ENCODE data around the gene PIGT. TPM values are rescaled to one million over a fixed set of nuclear protein-coding genes. Genes with fewer than 3 reads are reported as not detected.
"Not testable (repeated sequence)": the region's sequence is repeated elsewhere in the genome, so short reads cannot be mapped to it uniquely, and the experiment has no call there.

PIGT gene
- total RNA-seq, 2 donors from 2014 or later = 38.6 to 50.3 TPM

DNA sequence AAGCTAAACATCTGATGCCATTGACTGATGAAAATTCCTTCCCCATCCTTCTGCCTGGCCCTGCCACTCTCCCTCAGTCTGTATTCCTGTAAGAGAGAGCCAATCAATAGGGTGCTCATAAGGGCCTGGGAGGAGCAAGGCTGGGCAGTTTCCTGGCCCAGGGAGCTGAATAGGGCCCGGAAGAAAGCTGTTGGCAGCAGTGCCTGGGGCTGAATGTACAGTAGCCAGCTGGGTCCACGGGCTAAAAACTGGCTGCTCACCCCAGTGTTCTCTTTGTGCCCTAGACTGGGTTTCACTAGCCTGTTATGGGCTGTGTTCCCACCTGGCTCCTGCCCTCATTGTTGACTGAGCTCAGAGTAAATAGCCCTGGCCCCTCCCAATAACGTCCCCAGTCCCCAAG is 51.9 kb downstream of the PIGT start:
- intact Hi-C loops (cut with DNase I) = no loop called here
- peaks cover 22% of the 10 kb centered on the region for H3K4me1 ChIP-seq
- ATAC-seq (no peak), DNase-seq (no peak)
- no peak overlapping the region for H3K27ac ChIP-seq
- TF ChIP-seq CTCF (IDR thresholded peaks at IDR 0.05) = no peak
- TF ChIP-seq POLR2A (IDR thresholded peaks at IDR 0.05) = no peak
- WGBS, 2 donors = 23 to 42% methylated on average over 2 to 3 of the region's 3 CpGs
- H3K9me3 ChIP-seq = no peaks in the 10 kb centered on the region
- H3K4me3 ChIP-seq = no peak overlapping the region
- peaks cover 0 to 8% of the 10 kb centered on the region in 2 donors for H3K27me3 ChIP-seq
- H3K36me3 ChIP-seq (replicated peaks in 1 of 2; ENCODE audit: insufficient read depth in 1 of 2, low read depth in 2 of 2) = no peaks in the 10 kb centered on the region

- peak within 1 kb of the TSS in 1 of 2 donors; percentile 21 for H3K4me3 ChIP-seq
- peaks cover 0 to 8% of the 10 kb centered on the region in 2 donors for H3K27me3 ChIP-seq
- no peaks in the 10 kb centered on the region for H3K9me3 ChIP-seq
- intact Hi-C loops (cut with DNase I) = no loop called here
- 6 to 7% methylated on average over 24 to 50 of the region's 54 CpGs for WGBS, 2 donors
- no peaks in the 10 kb centered on the region for H3K36me3 ChIP-seq (replicated peaks in 1 of 2; ENCODE audit: insufficient read depth in 1 of 2, low read depth in 2 of 2)
- DNase-seq (peak; percentile 37 to 71 (median 67)), ATAC-seq (peak; percentile 54)
- no peak for TF ChIP-seq POLR2A (IDR thresholded peaks at IDR 0.05)
- TF ChIP-seq CTCF (IDR thresholded peaks at IDR 0.05) = peak in 1 of 7 experiments; percentile 14
- H3K27ac ChIP-seq = peak within 1 kb of the TSS; percentile 38 to 72 (median 48)
- H3K4me1 ChIP-seq = peaks cover 22% of the 10 kb centered on the region
These were observed 53.7 kb downstream of the PIGT start, which contains the start of gene WFDC2 for GRCh38 chr20:45469336-45470261. Gene WFDC2, plus strand, starts transcription at chr20:45469753. Its CDS starts 29 bp downstream, at chr20:45469782.

DNA sequence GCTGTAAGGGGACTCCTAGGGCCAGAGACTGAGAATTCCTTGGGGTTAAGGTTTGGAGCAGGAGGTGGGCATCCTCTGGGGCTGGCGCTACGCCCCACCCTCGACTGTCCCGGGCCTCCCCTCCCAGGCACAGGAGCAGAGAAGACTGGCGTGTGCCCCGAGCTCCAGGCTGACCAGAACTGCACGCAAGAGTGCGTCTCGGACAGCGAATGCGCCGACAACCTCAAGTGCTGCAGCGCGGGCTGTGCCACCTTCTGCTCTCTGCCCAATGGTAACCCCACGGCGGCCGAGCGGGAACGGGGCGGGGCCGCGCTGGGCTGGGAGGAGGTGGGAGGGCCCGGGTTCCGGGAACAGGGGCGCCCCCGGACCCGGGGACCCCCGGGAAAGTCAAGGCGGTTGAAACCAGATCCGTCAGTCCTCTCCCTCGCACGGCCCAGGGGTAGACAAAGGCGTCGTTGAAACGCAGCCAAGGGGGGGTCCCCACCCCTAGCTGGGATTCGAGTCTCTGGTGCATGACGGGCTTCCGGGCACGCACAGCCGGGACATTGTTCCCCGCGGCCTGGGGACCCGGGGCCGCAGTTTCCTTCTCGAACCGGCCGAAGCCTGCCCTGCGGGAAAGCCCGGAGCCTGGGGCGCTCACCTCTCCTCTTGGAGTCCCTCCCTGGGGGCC is 54.5 kb downstream of the PIGT start:
- Histone ChIP-seq H3K4me1 (peaks cover 22% of the 10 kb centered on the region), H3K9me3 (no peaks in the 10 kb centered on the region), H3K36me3 (replicated peaks in 1 of 2; ENCODE audit: insufficient read depth in 1 of 2, low read depth in 2 of 2) (no peaks in the 10 kb centered on the region), H3K27ac (peak overlapping the region; percentile 38 to 72 (median 48)), H3K4me3 (peak overlapping the region in 1 of 2 donors; percentile 21), H3K27me3 (peaks cover 0 to 8% of the 10 kb centered on the region in 2 donors)
- DNase-seq = peak; percentile 41 to 65 (median 58)
- peak; percentile 79 for ATAC-seq
- TF ChIP-seq POLR2A (IDR thresholded peaks at IDR 0.05) = peak in 2 of 3 donors; percentile 34 to 50
- TF ChIP-seq CTCF (IDR thresholded peaks at IDR 0.05) = no peak
- WGBS, 2 donors = 2% methylated on average over 50 of the region's 50 CpGs; no CpG with 5 or more reads in 1 of the 2 donors
- intact Hi-C loops (cut with DNase I) = no loop called here

DNA sequence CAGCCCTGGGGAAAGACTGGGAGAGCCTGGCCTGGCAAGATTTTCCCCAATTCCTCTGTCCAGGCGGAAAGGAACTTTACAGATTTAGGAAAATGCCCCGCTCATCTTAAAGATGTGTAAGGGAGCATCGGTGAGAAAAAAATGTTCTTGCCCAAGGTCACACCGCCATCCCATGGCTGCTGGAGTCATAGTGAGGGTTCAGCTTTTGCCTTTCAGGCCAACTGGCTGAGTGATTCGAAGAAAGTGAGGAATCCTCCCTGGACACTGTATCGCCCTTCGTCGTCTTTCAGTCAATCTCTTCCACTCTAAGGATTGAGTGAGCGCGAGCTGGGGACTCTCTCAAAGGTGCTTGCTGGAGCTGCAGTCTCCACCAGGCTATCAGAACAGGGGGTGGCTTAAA is 55.0 kb downstream of the PIGT start:
- H3K4me1 ChIP-seq = peaks cover 22% of the 10 kb centered on the region
- 42 to 52% methylated on average over 10 of the region's 10 CpGs for WGBS, 2 donors
- H3K27me3 ChIP-seq = peaks cover 0 to 8% of the 10 kb centered on the region in 2 donors
- intact Hi-C loops (cut with DNase I) = no loop called here
- ATAC-seq (no peak), DNase-seq (no peak)
- H3K36me3 ChIP-seq (replicated peaks in 1 of 2; ENCODE audit: insufficient read depth in 1 of 2, low read depth in 2 of 2) = no peaks in the 10 kb centered on the region
- peak overlapping the region in 1 of 2 donors; percentile 21 for H3K4me3 ChIP-seq
- H3K27ac ChIP-seq = peak overlapping the region in 3 of 4 donors; percentile 45 to 72 (median 50)
- TF ChIP-seq POLR2A (IDR thresholded peaks at IDR 0.05) = no peak
- no peaks in the 10 kb centered on the region for H3K9me3 ChIP-seq

DNA sequence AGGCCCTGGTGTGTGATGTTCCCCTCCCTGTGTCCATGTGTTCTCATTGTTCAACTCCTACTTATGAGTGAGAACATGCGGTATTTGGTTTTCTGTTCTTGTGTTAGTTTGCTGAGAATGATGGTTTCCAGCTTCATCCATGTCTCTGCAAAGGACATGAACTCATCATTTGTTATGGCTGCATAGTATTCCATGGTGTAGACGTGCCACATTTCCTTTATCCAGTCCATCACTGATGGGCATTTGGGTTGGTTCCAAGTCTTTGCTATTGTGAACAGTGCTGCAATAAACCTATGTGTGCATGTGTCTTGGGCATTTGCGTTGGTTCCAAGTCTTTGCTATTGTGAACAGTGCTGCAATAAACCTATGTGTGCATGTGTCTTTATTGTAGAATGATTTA is 56.3 kb downstream of the PIGT start:
- H3K4me3 ChIP-seq; intact Hi-C loops (cut with DNase I); ATAC-seq; H3K9me3 ChIP-seq; H3K27me3 ChIP-seq; H3K36me3 ChIP-seq (replicated peaks in 1 of 2; ENCODE audit: insufficient read depth in 1 of 2, low read depth in 2 of 2); H3K27ac ChIP-seq; DNase-seq: not testable (repeated sequence)
- H3K4me1 ChIP-seq = peaks cover 22% of the 10 kb centered on the region
- 81 to 83% methylated on average over 3 of the region's 3 CpGs for WGBS, 2 donors

Small RNA genes lying within 50 kb of the gene (microRNA-seq; reads per million reads assigned to microRNA genes)
- 0 reads per million in 2 donors for gene MIR6812 (ENCODE audit: borderline number of aligned reads in 2 of 2, borderline replicate concordance in 2 of 2)

Small RNA genes lying within 50 kb of the gene (small RNA-seq; reads per million reads assigned to genes)
- gene MIR6812 = not detected

Other genes with a start within 250 kb of the PIGT start
- gene PI3, start 241.2 kb upstream of the PIGT start, total RNA-seq = not detected
- gene SEMG1, start 209.1 kb upstream of the PIGT start, total RNA-seq = not detected
- gene SEMG2, start 194.8 kb upstream of the PIGT start, total RNA-seq = not detected
- 10 to 100 TPM; 14.5 to 34.0 TPM for gene SLPI, start 161.6 kb upstream of the PIGT start, total RNA-seq
- 100 to 1,000 TPM; 306 to 837 TPM for gene RBPJL, start 109.3 kb upstream of the PIGT start, total RNA-seq
- gene MATN4, start 107.8 kb upstream of the PIGT start, total RNA-seq = 1 to 10 TPM; 4.9 to 5.3 TPM
- gene SDC4, start 67.7 kb upstream of the PIGT start, total RNA-seq = 10 to 100 TPM; 62.0 to 97.6 TPM
- gene SYS1, start 53.0 kb upstream of the PIGT start, total RNA-seq = 10 to 100 TPM; 14.2 to 15.3 TPM
- gene TP53TG5, start 37.8 kb upstream of the PIGT start, total RNA-seq = not detected
- gene DBNDD2, start 7.9 kb upstream of the PIGT start, total RNA-seq = 10 to 100 TPM; 10.5 to 20.5 TPM
- gene WFDC2, start 53.6 kb downstream of the PIGT start, total RNA-seq = 10 to 100 TPM in 1 of 2 donors, 1 to 10 TPM in 1; 3.0 to 11.9 TPM
- gene SPINT3, start 99.5 kb downstream of the PIGT start, total RNA-seq = not detected
- not detected for gene WFDC6, start 123.3 kb downstream of the PIGT start, total RNA-seq
- not detected for gene EPPIN, start 131.3 kb downstream of the PIGT start, total RNA-seq
- not detected for gene WFDC8, start 163.1 kb downstream of the PIGT start, total RNA-seq
- not detected for gene WFDC10A, start 213.6 kb downstream of the PIGT start, total RNA-seq
- not detected for gene WFDC9, start 215.1 kb downstream of the PIGT start, total RNA-seq

Measured in body of pancreas (tissue), 4 donors.